Measurements from ENCODE around the gene PTPRN2. TPM values are rescaled to one million over a fixed set of nuclear protein-coding genes. Genes with fewer than 3 reads are reported as not detected.

The PTPRN2 gene
- total and polyA plus RNA-seq, 2 of the 13 experiments (the other 11 are each of a cell fraction or from before 2014, with no cell fraction given): 2.5 to 24.2 TPM

DNA sequence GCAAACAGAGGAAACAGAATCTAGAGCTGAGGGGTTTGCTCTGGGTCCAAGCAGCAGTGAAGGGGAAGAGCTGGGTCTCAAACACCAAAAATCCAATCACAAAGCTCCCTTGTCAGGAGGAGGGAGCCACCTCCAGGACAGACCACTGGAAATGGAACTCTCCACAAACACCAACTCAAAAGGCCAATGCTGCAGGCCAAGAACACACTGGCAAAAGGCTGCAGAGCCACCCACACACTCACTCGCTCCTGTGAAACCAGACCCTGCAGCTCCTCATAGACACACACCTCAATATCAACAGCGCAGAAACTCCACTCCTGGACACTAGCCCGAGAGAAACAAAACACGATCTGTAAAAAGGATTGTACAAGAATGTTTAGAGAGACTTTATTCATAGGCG lies 213.5 kb downstream of the PTPRN2 start (continued):
- TF ChIP-seq IRF9 (CRISPR knock-in tag; IDR thresholded peaks at IDR 0.05; ENCODE audit: borderline replicate concordance): no peak
- TF ChIP-seq, protein P1, sequence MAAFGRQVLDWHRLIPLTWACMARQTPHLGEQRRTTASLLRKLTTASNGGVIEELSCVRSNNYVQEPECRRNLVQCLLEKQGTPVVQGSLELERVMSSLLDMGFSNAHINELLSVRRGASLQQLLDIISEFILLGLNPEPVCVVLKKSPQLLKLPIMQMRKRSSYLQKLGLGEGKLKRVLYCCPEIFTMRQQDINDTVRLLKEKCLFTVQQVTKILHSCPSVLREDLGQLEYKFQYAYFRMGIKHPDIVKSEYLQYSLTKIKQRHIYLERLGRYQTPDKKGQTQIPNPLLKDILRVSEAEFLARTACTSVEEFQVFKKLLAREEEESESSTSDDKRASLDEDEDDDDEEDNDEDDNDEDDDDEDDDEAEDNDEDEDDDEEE (CRISPR knock-in tag; IDR thresholded peaks at IDR 0.05): no peak

DNA sequence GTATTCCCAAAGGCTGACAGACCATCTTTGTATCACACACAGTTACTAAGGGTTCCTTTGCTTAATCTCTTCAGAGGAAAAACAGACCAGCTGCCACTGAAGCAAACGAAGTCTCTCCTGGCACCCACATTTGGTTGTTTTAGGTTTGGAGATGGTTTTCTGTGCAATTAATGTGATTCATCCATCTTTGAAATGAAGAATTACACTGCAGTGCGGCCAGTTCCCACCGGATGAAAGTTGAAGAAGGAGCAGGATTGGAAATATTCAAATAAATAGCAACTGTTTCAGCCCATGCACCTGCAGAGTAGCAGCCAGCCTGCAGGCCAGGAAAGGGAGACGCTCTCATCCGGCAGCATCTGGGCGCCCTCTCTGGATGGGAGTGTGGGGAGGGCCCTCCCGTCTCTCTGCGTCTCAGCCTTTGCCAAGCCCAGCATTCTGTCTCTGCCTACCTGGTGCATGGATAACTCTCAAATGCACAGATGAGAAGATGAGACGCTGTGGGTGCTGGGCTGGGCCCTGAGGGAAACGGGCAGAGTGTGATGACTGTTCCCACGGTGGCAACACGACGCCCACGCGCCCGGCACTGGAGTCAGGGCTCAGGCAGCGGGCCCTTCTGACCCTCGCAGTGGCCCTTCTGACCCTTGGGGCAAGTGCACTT lies 214.0 kb downstream of the PTPRN2 start:
- Histone ChIP-seq H3K27ac (ENCODE audit: extremely low read length, insufficient read depth, low read length) (no peak overlapping the region), H3K79me2 (ENCODE audit: insufficient read depth, low read length) (no peaks in the 10 kb centered on the region), H3K9ac (ENCODE audit: insufficient read depth, low read depth, low read length) (no peak overlapping the region), H3K36me3 (replicated peaks in 1 of 2; ENCODE audit: control insufficient read depth in 1 of 2, insufficient read depth in 2 of 2, low read length in 2 of 2) (no peaks in the 10 kb centered on the region; a peak in 1 of 5 replicates), H4K20me1 (ENCODE audit: insufficient read depth, low read length) (peaks cover 77% of the 10 kb centered on the region), H3K4me2 (ENCODE audit: low read depth, low read length) (no peak overlapping the region), H3K4me1 (ENCODE audit: insufficient read depth, low read length) (peaks cover 12% of the 10 kb centered on the region), H3K27me3 (ENCODE audit: control insufficient read depth in 1 of 2, insufficient read depth in 2 of 2, low read length in 2 of 2) (peaks cover 0 to 2% of the 10 kb centered on the region in 2 experiments; a peak in 1 of 5 replicates), H2AFZ (ENCODE audit: low read length) (no peak overlapping the region), H3K9me3 (ENCODE audit: low read length) (no peaks in the 10 kb centered on the region), H3K4me3 (replicated peaks in 1 of 3; ENCODE audit: insufficient read depth in 1 of 3, low read depth in 2 of 3, low read length in 3 of 3) (no peak overlapping the region)
- no peak for FAIRE-seq
- TF ChIP-seq, protein P2, sequence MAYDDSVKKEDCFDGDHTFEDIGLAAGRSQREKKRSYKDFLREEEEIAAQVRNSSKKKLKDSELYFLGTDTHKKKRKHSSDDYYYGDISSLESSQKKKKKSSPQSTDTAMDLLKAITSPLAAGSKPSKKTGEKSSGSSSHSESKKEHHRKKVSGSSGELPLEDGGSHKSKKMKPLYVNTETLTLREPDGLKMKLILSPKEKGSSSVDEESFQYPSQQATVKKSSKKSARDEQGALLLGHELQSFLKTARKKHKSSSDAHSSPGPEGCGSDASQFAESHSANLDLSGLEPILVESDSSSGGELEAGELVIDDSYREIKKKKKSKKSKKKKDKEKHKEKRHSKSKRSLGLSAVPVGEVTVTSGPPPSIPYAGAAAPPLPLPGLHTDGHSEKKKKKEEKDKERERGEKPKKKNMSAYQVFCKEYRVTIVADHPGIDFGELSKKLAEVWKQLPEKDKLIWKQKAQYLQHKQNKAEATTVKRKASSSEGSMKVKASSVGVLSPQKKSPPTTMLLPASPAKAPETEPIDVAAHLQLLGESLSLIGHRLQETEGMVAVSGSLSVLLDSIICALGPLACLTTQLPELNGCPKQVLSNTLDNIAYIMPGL (CRISPR knock-in tag; IDR thresholded peaks at IDR 0.05; ENCODE audit: borderline replicate concordance in 1 of 2, low read depth in 1 of 2): no peak
- TF ChIP-seq ZNF329 (CRISPR knock-in tag; IDR thresholded peaks at IDR 0.05; ENCODE audit: low read depth) (no peak), ZNF253 (CRISPR knock-in tag; IDR thresholded peaks at IDR 0.05; ENCODE audit: borderline replicate concordance) (no peak), ZNF296 (CRISPR knock-in tag; conservative IDR thresholded peaks at IDR 0.05) (no peak), ZNF781 (CRISPR knock-in tag; IDR thresholded peaks at IDR 0.05; ENCODE audit: borderline replicate concordance, not compliant biosample characterization) (no peak), KLF11 (CRISPR knock-in tag; IDR thresholded peaks at IDR 0.05) (no peak), MAF1 (CRISPR knock-in tag; IDR thresholded peaks at IDR 0.05; ENCODE audit: borderline replicate concordance) (no peak), ZMYM4 (CRISPR knock-in tag; IDR thresholded peaks at IDR 0.05) (no peak), GATA4 (IDR thresholded peaks at IDR 0.05; ENCODE audit: borderline replicate concordance, low read depth) (no peak), TMF1 (CRISPR knock-in tag; IDR thresholded peaks at IDR 0.05; ENCODE audit: low read depth) (no peak), ZFAT (CRISPR knock-in tag; conservative IDR thresholded peaks at IDR 0.05) (no peak)
- TF ChIP-seq, protein P3, sequence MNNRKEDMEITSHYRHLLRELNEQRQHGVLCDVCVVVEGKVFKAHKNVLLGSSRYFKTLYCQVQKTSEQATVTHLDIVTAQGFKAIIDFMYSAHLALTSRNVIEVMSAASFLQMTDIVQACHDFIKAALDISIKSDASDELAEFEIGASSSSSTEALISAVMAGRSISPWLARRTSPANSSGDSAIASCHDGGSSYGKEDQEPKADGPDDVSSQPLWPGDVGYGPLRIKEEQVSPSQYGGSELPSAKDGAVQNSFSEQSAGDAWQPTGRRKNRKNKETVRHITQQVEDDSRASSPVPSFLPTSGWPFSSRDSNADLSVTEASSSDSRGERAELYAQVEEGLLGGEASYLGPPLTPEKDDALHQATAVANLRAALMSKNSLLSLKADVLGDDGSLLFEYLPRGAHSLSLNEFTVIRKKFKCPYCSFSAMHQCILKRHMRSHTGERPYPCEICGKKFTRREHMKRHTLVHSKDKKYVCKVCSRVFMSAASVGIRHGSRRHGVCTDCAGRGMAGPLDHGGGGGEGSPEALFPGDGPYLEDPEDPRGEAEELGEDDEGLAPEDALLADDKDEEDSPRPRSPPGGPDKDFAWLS (CRISPR knock-in tag; IDR thresholded peaks at IDR 0.05; ENCODE audit: borderline replicate concordance): no peak
- CTCF ChIA-PET (ENCODE audit: low intra/inter-chr PET ratio, low total read pairs): no interaction called here
- DNase-seq (ENCODE audit: low spot score): no peak
- BruUV-seq (replicated peaks): no TSS peak
- in situ Hi-C loops (cut with HindIII; ENCODE audit: extremely low pct_ligation_motif_present, low pct_unique_long_range_greater_than_20kb) (loop anchor here (25.0 kb wide), 1 partner anchor 311 kb away; no protein-coding TSS in a partner anchor), intact Hi-C loops (cut with micrococcal nuclease; ENCODE audit: unreplicated experiment) (no loop called here)
- 86% methylated on average over 14 of the region's 18 CpGs for WGBS (ENCODE audit: low lambda C conversion rate)
- POLR2A ChIA-PET: no interaction called here
- no peak for ATAC-seq
